HG02938 (cell line): ENCODE results near the gene IGFLR1.
A peak's percentile ranks its signal among the peaks of the same experiment; 100 is the strongest.
"Not testable (repeated sequence)": the region's sequence is repeated elsewhere in the genome, so short reads cannot be mapped to it uniquely, and the experiment has no call there.

ENCODE experiments used
- ATAC-seq: cut with Tn5 transposase; IDR thresholded peaks from one replicate; pipeline ENCODE4 v1.9.1; 2021; ENCODE audit warnings: mild to moderate bottlenecking, moderate library complexity; ENCODE audit not compliant: unreplicated experiment

Gene IGFLR1

GRCh38 chr19:35713904-35714495 lies 28.3 kb downstream of the IGFLR1 start:
- ATAC-seq, result no peak

- ATAC-seq, result no peak
These were observed 28.8 kb downstream of the IGFLR1 start for GRCh38 chr19:35713506-35713850.

GRCh38 chr19:35712567-35713505 lies 29.4 kb downstream of the IGFLR1 start:
- no peak for ATAC-seq

GRCh38 chr19:35710784-35711723 lies 31.2 kb downstream of the IGFLR1 start:
- ATAC-seq, result peak; percentile 36

GRCh38 chr19:35708391-35708790 lies 33.9 kb downstream of the IGFLR1 start:
- no peak for ATAC-seq

- ATAC-seq, result no peak
These were observed 38.0 kb downstream of the IGFLR1 start, which contains the start of gene ZBTB32 for GRCh38 chr19:35704218-35704617. TSS of gene ZBTB32 (plus strand) at chr19:35704558. CDS start at chr19:35714627, 10,069 bp downstream.

- ATAC-seq, result no peak
These were observed 38.9 kb downstream of the IGFLR1 start for GRCh38 chr19:35703343-35703742.

- ATAC-seq, result peak; percentile 92
These were observed 39.8 kb downstream of the IGFLR1 start for GRCh38 chr19:35702223-35703012.

GRCh38 chr19:35696835-35697234 lies 45.4 kb downstream of the IGFLR1 start:
- no peak for ATAC-seq

- ATAC-seq, result no peak
These were observed 46.3 kb downstream of the IGFLR1 start for GRCh38 chr19:35695895-35696422.

- peak; percentile 85 for ATAC-seq
These were observed 48.2 kb downstream of the IGFLR1 start for GRCh38 chr19:35693835-35694599.

GRCh38 chr19:35693422-35693821 lies 48.8 kb downstream of the IGFLR1 start:
- no peak for ATAC-seq

- no peak for ATAC-seq
These were observed 50.2 kb downstream of the IGFLR1 start for GRCh38 chr19:35692010-35692409.

GRCh38 chr19:35691106-35691505 lies 51.1 kb downstream of the IGFLR1 start:
- not testable (repeated sequence) for ATAC-seq

GRCh38 chr19:35689836-35690235 lies 52.4 kb downstream of the IGFLR1 start:
- ATAC-seq, result no peak
